HepG2 (cell line): Measurements from ENCODE around the gene CUL7. TPM values are rescaled to one million over a fixed set of nuclear protein-coding genes. Genes with fewer than 3 reads are reported as not detected.
A peak's percentile ranks its signal among the peaks of the same experiment; 100 is the strongest.

Experiments used
- AGO1 ChIP-seq: fragments of 200-400 bp; formaldehyde crosslinking; IDR thresholded peaks from 2 replicates; pipeline ENCODE4 v1.6.1; 2017; ENCODE audit warnings: mild to moderate bottlenecking, low read depth, low read length, moderate library complexity; ENCODE audit not compliant: poor library complexity, severe bottlenecking
- CBFB ChIP-seq: sonication (generic); formaldehyde crosslinking; IDR thresholded peaks from 2 replicates; pipeline ENCODE4 v1.4.0; 2020; ENCODE audit warnings: missing genetic modification reagents
- CEBPB ChIP-seq: IDR thresholded peaks from 2 replicates; pipeline ENCODE4 v1.6.1; 2011; ENCODE audit warnings: low read depth, low read length, improper control_type of control experiment, borderline replicate concordance
- CENPX ChIP-seq: sonication (generic); formaldehyde crosslinking; IDR thresholded peaks from 2 replicates; pipeline ENCODE4 v1.9.0; 2021; ENCODE audit warnings: mild to moderate bottlenecking, missing genetic modification reagents, moderate library complexity
- CHD4 ChIP-seq: fragments of 200-600 bp; sonication (generic); IDR thresholded peaks from 2 replicates; pipeline ENCODE4 v1.7.0; 2017; ENCODE audit warnings: mild to moderate bottlenecking, low read length, borderline replicate concordance
- ELF3 ChIP-seq: IDR thresholded peaks from 2 replicates; pipeline ENCODE4 v1.6.1; 2016; ENCODE audit warnings: missing genetic modification reagents, missing compliant biosample characterization
- ETV6 ChIP-seq: sonication (generic); formaldehyde crosslinking; conservative IDR thresholded peaks from 2 replicates; pipeline ENCODE4 v1.4.0; 2020; ENCODE audit warnings: missing genetic modification reagents
- HDAC1 ChIP-seq: sonication (generic); formaldehyde crosslinking; IDR thresholded peaks from 2 replicates; pipeline ENCODE4 v1.5.1; 2020; ENCODE audit warnings: mild to moderate bottlenecking, missing genetic modification reagents
- HHEX ChIP-seq: IDR thresholded peaks from 2 replicates; pipeline ENCODE4 v1.6.1; 2016; ENCODE audit warnings: control low read depth
- HMGA1 ChIP-seq: sonication (generic); formaldehyde crosslinking; conservative IDR thresholded peaks from 2 replicates; pipeline ENCODE4 v1.4.0; 2020; ENCODE audit warnings: missing genetic modification reagents
- KAT7 ChIP-seq: IDR thresholded peaks from 2 replicates; pipeline ENCODE4 v1.6.1; 2018; ENCODE audit warnings: borderline replicate concordance, missing compliant biosample characterization
- MTA3 ChIP-seq: sonication (generic); formaldehyde crosslinking; IDR thresholded peaks from 2 replicates; pipeline ENCODE4 v1.4.0; 2020; ENCODE audit warnings: missing genetic modification reagents
- NR2F6 ChIP-seq, 2 experiments: IDR thresholded peaks; 2 replicates each; pipeline ENCODE4 v1.6.1; 2016; ENCODE audit warnings: antibody characterized with exemption in 1 of 2, mild to moderate bottlenecking in 1 of 2
- POLR2A ChIP-seq, 2 experiments: IDR thresholded peaks; 2 replicates each; pipeline ENCODE4 v1.6.1; 2011; ENCODE audit warnings: low read depth in 2 of 2, low read length in 2 of 2, mild to moderate bottlenecking in 1 of 2, moderate library complexity in 1 of 2; ENCODE audit not compliant: insufficient read depth in 1 of 2
- XBP1 ChIP-seq: sonication (generic); formaldehyde crosslinking; IDR thresholded peaks from 2 replicates; pipeline ENCODE4 v1.5.0; 2020; ENCODE audit warnings: missing genetic modification reagents
- ZBTB8A ChIP-seq: sonication (generic); formaldehyde crosslinking; IDR thresholded peaks from 2 replicates; pipeline ENCODE4 v1.4.0; 2020; ENCODE audit warnings: mild to moderate bottlenecking, low read depth, missing genetic modification reagents, borderline replicate concordance
- ZNF567 ChIP-seq: sonication (generic); formaldehyde crosslinking; IDR thresholded peaks from 2 replicates; pipeline ENCODE4 v1.8.1; 2023; ENCODE audit warnings: mild to moderate bottlenecking, missing genetic modification reagents, borderline replicate concordance
- ZNF737 ChIP-seq: sonication (generic); formaldehyde crosslinking; IDR thresholded peaks from 2 replicates; pipeline ENCODE4 v1.5.0; 2020; ENCODE audit warnings: missing genetic modification reagents, mild to moderate bottlenecking, borderline replicate concordance
- ZNF790 ChIP-seq: sonication (generic); formaldehyde crosslinking; IDR thresholded peaks from 2 replicates; pipeline ENCODE4 v1.8.0; 2022; ENCODE audit warnings: missing genetic modification reagents, mild to moderate bottlenecking, borderline replicate concordance
- polyA plus RNA-seq, 8 experiments: library from polyadenylated mRNA; depleted of rRNA in 3 of 8; stranded (reverse) in 7 of 8; unstranded in 1 of 8; fragments of >200 nt; fragmentation: Illumina TruSeq in 4 of 8; extraction: Trizol in 4 of 8; gene quantifications; 2 replicates each; pipeline versions ENCODE4 v1.2.1 to v1.2.3, GENCODE V29; 2011 to 2016; ENCODE audit warnings: low read depth in 4 of 8, missing spikeins in 1 of 8, mixed read lengths in 1 of 8; ENCODE audit not compliant: insufficient read depth in 1 of 8
- total RNA-seq, 5 experiments: library from RNA; depleted of rRNA; stranded (reverse); fragments of >200 nt; fragmentation: Illumina TruSeq; extraction: Trizol; gene quantifications; 2 replicates each; pipeline ENCODE4 v1.2.3, GENCODE V29; 2016; ENCODE audit warnings: low read depth in 1 of 5
- TF ChIP-seq, protein P1 (sequence below): IDR thresholded peaks from 2 replicates; pipeline ENCODE4 v1.6.1; 2016; ENCODE audit warnings: missing compliant biosample characterization, missing genetic modification reagents, borderline replicate concordance
- TF ChIP-seq, protein P2 (sequence below): sonication (generic); formaldehyde crosslinking; conservative IDR thresholded peaks from 2 replicates; pipeline ENCODE4 v1.8.0; 2022; ENCODE audit warnings: mild to moderate bottlenecking, moderate library complexity, missing genetic modification reagents
- TF ChIP-seq, protein P3 (sequence below): sonication (generic); formaldehyde crosslinking; IDR thresholded peaks from 2 replicates; pipeline ENCODE4 v1.5.0; 2020; ENCODE audit warnings: missing genetic modification reagents
- TF ChIP-seq, protein P4 (sequence below): IDR thresholded peaks from 2 replicates; pipeline ENCODE4 v1.4.0; 2020; ENCODE audit warnings: mild to moderate bottlenecking, missing genetic modification reagents

Gene CUL7
- total and polyA plus RNA-seq, 2 of the 13 experiments (the other 11 are each of a cell fraction or from before 2014, with no cell fraction given): 32.0 to 60.7 TPM

DNA sequence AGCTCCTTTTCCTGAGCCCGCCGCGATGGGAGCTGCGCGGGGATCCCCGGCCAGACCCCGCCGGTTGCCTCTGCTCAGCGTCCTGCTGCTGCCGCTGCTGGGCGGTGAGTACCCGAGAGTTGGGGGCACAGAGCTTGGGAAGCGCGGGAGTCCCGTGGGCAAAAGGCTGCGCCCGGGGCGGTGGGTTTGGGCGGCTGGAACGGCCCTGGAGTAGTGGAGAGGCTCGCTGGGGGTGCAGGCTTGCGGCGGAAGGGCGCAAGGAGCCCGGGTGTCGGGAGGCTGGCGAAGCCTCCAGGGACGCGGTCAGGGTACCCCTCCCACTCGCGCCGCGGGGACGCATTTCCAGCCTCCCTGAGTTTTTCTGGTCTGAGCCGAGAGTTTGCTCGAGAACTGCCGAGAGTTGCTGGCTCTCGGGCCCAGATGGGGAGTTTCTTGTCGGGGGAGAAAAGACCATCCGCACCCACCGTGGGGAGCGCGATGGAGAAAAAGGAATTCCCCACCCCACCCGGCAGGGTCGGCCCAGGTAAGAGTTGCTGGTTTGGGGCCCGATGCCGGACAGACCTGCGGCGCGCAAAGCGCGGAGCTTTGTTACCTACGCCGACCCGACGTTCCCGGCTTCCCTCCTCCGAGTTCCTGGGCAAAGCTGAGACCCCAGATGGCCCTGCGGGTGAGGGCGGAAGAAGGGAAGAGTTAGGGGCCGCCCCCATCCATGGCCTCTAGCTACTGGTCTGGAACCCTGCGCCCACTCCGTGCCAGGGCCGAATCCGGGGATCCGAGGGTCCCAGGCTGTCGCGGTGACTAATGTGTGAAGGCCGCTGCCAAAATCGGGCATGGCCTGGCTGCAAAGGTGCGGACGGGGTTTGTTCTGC is 23.0 kb upstream of the CUL7 start (continued):
- TF ChIP-seq HDAC1 (CRISPR knock-in tag): peak; percentile 78
- TF ChIP-seq CENPX (CRISPR knock-in tag): no peak
- TF ChIP-seq, protein P1, sequence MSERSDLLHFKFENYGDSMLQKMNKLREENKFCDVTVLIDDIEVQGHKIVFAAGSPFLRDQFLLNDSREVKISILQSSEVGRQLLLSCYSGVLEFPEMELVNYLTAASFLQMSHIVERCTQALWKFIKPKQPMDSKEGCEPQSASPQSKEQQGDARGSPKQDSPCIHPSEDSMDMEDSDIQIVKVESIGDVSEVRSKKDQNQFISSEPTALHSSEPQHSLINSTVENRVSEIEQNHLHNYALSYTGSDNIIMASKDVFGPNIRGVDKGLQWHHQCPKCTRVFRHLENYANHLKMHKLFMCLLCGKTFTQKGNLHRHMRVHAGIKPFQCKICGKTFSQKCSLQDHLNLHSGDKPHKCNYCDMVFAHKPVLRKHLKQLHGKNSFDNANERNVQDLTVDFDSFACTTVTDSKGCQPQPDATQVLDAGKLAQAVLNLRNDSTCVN (CRISPR knock-in tag): no peak
- no peak for TF ChIP-seq CEBPB
- no peak for TF ChIP-seq ETV6 (CRISPR knock-in tag)
- no peak for TF ChIP-seq HHEX (CRISPR knock-in tag)
- no peak for TF ChIP-seq CBFB (CRISPR knock-in tag)
- peak; percentile 77; the same call in 1 of the 2 replicates for TF ChIP-seq KAT7 (CRISPR knock-in tag)
- peak; percentile 24 to 32; a peak in 1 of 4 replicates for TF ChIP-seq POLR2A (IDR thresholded peaks at IDR 0.05; ENCODE audit: insufficient read depth in 1 of 2, low read depth in 2 of 2, low read length in 2 of 2)
- TF ChIP-seq NR2F6 (IDR thresholded peaks at IDR 0.05): no peak
- no peak for TF ChIP-seq NR2F6 (CRISPR knock-in tag; IDR thresholded peaks at IDR 0.05)
- TF ChIP-seq ZNF567: no peak
- TF ChIP-seq, protein P2, sequence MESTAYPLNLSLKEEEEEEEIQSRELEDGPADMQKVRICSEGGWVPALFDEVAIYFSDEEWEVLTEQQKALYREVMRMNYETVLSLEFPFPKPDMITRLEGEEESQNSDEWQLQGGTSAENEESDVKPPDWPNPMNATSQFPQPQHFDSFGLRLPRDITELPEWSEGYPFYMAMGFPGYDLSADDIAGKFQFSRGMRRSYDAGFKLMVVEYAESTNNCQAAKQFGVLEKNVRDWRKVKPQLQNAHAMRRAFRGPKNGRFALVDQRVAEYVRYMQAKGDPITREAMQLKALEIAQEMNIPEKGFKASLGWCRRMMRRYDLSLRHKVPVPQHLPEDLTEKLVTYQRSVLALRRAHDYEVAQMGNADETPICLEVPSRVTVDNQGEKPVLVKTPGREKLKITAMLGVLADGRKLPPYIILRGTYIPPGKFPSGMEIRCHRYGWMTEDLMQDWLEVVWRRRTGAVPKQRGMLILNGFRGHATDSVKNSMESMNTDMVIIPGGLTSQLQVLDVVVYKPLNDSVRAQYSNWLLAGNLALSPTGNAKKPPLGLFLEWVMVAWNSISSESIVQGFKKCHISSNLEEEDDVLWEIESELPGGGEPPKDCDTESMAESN (CRISPR knock-in tag): no peak
- 0 out of 2 replicates have a peak, but pooled peaks have one; percentile 33 for TF ChIP-seq ZNF790 (CRISPR knock-in tag)
- TF ChIP-seq MTA3 (CRISPR knock-in tag): no peak
- no peak for TF ChIP-seq ELF3
- TF ChIP-seq XBP1: no peak
- TF ChIP-seq ZNF737 (CRISPR knock-in tag): no peak
- TF ChIP-seq CHD4: no peak
- peak; percentile 77 for TF ChIP-seq AGO1
- no peak for TF ChIP-seq ZBTB8A
- no peak for TF ChIP-seq HMGA1 (CRISPR knock-in tag)
- TF ChIP-seq, protein P3, sequence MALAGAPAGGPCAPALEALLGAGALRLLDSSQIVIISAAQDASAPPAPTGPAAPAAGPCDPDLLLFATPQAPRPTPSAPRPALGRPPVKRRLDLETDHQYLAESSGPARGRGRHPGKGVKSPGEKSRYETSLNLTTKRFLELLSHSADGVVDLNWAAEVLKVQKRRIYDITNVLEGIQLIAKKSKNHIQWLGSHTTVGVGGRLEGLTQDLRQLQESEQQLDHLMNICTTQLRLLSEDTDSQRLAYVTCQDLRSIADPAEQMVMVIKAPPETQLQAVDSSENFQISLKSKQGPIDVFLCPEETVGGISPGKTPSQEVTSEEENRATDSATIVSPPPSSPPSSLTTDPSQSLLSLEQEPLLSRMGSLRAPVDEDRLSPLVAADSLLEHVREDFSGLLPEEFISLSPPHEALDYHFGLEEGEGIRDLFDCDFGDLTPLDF: no peak
- TF ChIP-seq, protein P4, sequence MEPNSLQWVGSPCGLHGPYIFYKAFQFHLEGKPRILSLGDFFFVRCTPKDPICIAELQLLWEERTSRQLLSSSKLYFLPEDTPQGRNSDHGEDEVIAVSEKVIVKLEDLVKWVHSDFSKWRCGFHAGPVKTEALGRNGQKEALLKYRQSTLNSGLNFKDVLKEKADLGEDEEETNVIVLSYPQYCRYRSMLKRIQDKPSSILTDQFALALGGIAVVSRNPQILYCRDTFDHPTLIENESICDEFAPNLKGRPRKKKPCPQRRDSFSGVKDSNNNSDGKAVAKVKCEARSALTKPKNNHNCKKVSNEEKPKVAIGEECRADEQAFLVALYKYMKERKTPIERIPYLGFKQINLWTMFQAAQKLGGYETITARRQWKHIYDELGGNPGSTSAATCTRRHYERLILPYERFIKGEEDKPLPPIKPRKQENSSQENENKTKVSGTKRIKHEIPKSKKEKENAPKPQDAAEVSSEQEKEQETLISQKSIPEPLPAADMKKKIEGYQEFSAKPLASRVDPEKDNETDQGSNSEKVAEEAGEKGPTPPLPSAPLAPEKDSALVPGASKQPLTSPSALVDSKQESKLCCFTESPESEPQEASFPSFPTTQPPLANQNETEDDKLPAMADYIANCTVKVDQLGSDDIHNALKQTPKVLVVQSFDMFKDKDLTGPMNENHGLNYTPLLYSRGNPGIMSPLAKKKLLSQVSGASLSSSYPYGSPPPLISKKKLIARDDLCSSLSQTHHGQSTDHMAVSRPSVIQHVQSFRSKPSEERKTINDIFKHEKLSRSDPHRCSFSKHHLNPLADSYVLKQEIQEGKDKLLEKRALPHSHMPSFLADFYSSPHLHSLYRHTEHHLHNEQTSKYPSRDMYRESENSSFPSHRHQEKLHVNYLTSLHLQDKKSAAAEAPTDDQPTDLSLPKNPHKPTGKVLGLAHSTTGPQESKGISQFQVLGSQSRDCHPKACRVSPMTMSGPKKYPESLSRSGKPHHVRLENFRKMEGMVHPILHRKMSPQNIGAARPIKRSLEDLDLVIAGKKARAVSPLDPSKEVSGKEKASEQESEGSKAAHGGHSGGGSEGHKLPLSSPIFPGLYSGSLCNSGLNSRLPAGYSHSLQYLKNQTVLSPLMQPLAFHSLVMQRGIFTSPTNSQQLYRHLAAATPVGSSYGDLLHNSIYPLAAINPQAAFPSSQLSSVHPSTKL (CRISPR knock-in tag): no peak
